Brain microvascular endothelial cell (primary cell): ENCODE results near the gene OOEP.
"Not testable (repeated sequence)": the region's sequence is repeated elsewhere in the genome, so short reads cannot be mapped to it uniquely, and the experiment has no call there.

Experiments
- DNase-seq: peaks from one replicate; pipeline ENCODE4 v3.0.0-alpha.2; 2020
- H3K27ac ChIP-seq: fragments of 250-450 bp; sonication (Bioruptor Pico); 2 replicates; pipeline ENCODE4 v1.5.1; 2020; ENCODE audit warnings: mild to moderate bottlenecking, moderate library complexity
- H3K27me3 ChIP-seq: fragments of 250-450 bp; sonication (Bioruptor Pico); replicated peaks from 2 replicates; pipeline ENCODE4 v1.5.1; 2020; ENCODE audit warnings: mild to moderate bottlenecking
- H3K36me3 ChIP-seq: fragments of 250-450 bp; sonication (Bioruptor Pico); replicated peaks from 2 replicates; pipeline ENCODE4 v1.5.1; 2020; ENCODE audit warnings: mild to moderate bottlenecking
- H3K4me3 ChIP-seq: 2 replicates; pipeline ENCODE4 v1.5.1; 2011; ENCODE audit warnings: low read depth, mild to moderate bottlenecking, control low read depth, low read length, moderate library complexity
- in situ Hi-C: cut with HindIII; loops from 2 replicates; pipeline ENCODE4 v1.10.0; 2017; ENCODE audit warnings: low sequenced_read_pairs, low pct_ligation_motif_present
- TF ChIP-seq, protein P1 (sequence below): IDR thresholded peaks from 2 replicates; pipeline ENCODE4 v1.5.1; 2011; ENCODE audit warnings: low read depth, mild to moderate bottlenecking, moderate library complexity, low read length, control low read depth, inconsistent platforms; ENCODE audit errors: missing control alignments

Gene OOEP

DNA sequence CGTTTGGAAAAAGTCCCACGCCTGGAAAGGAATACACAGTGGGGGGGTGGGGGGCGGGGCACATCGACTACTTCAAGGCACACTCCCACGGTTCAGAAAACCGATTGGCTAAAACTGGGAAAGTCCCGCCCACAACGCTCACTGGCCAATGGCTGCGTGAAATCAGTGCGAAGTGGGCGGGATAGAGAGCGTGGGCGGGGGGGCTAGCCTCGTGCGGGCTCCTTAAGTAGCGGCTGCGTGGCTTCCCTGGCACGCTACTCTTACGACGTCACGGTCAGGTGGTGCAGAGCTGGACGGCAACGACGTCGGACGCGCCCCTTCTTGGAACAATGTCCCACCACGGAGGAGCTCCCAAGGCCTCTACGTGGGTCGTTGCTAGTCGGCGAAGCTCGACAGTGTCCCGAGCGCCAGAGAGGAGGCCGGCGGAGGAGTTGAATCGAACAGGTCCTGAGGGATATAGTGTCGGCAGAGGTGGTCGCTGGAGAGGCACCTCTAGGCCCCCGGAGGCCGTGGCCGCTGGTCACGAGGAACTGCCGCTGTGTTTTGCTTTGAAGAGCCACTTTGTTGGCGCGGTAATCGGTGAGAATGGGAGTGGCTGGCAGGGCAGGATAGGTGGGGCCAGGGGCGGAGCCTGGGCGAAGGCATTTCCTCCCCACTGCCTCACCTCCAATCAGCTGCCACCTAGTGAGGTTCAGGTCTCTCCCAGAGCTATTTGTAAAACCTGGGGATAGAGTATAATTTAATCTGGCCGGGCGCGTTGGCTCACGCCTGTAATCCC, 25.1 kb upstream of the OOEP start, which contains the start of gene DDX43:
Gene DDX43 (plus strand): TSS at position 252 of the 778 bp plus-strand sequence. CDS start 78 bp downstream, at position 330.
- no peak within 1 kb of the TSS for H3K27ac ChIP-seq
- H3K4me3 ChIP-seq, result peak within 1 kb of the TSS; percentile 42
- TF ChIP-seq, protein P1, sequence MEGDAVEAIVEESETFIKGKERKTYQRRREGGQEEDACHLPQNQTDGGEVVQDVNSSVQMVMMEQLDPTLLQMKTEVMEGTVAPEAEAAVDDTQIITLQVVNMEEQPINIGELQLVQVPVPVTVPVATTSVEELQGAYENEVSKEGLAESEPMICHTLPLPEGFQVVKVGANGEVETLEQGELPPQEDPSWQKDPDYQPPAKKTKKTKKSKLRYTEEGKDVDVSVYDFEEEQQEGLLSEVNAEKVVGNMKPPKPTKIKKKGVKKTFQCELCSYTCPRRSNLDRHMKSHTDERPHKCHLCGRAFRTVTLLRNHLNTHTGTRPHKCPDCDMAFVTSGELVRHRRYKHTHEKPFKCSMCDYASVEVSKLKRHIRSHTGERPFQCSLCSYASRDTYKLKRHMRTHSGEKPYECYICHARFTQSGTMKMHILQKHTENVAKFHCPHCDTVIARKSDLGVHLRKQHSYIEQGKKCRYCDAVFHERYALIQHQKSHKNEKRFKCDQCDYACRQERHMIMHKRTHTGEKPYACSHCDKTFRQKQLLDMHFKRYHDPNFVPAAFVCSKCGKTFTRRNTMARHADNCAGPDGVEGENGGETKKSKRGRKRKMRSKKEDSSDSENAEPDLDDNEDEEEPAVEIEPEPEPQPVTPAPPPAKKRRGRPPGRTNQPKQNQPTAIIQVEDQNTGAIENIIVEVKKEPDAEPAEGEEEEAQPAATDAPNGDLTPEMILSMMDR, result no peak
- in situ Hi-C loops, result no loop called here
- no peak for DNase-seq
- no peaks in the 10 kb centered on the region for H3K36me3 ChIP-seq
- H3K27me3 ChIP-seq, result no peaks in the 10 kb centered on the region

DNA sequence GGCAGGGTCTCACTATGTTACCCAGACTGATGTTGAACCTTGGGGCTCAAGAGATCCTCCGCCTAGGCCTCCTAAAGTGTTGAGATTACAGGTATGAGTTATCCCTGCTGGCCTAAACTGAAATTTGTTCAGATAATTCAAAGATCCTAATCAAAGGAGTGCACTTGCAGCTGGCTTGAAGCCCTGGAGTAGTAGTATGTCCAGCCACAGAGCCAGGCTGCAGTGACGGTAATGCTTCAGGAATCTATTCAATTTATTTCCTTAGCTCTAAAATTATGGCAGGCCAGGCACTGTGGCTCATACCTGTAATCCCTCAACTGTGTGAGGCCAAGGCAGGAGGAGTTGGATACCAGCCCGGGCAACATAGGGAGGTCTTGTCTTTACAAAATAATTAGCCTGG, 23.6 kb upstream of the OOEP start:
- TF ChIP-seq, protein P1, result no peak
- in situ Hi-C loops, result no loop called here
- no peaks in the 10 kb centered on the region for H3K27me3 ChIP-seq
- peak; percentile 5 for DNase-seq
- no peak overlapping the region for H3K4me3 ChIP-seq
- H3K27ac ChIP-seq, result no peak overlapping the region
- no peaks in the 10 kb centered on the region for H3K36me3 ChIP-seq

DNA sequence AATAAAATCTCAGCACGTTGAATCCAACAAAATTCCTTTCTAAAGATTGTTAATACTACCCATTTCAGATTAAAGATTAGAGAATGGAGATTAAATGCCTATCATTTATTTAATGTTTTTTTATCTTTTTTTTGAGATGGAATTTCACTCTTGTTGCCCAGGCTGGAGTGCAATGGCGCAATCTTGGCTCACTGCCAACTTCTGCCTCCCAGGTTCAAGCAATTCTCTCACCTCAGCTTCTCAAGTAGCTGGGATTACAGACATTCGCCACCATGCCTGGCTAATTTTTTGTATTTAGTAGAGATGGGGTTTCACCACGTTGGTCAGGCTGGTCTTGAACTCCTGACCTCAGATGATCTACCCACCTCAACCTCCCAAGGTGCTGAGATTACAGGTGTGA, 22.5 kb upstream of the OOEP start:
- H3K4me3 ChIP-seq, H3K27ac ChIP-seq, DNase-seq, H3K27me3 ChIP-seq, H3K36me3 ChIP-seq, in situ Hi-C loops: not testable (repeated sequence)

DNA sequence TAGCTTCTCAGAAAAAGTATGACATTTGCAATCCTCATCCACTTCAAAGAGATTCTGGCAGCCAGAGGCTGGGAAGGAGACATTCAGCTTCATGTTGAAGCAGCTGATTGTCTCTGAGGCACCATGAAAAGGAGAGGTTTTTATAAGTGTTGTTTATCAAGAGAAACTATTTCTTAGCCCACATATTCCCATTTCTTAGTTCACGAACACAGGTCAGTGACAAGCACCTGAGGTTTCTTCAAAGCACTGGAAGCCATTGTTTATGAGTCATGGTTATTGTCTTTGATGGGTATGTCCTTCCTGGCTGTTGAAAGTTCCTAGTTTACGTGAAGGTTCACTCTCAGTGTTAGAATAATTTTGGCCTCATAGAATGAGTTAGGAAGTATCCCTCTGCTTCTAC, 22.0 kb upstream of the OOEP start:
- Histone ChIP-seq H3K4me3 (no peak overlapping the region), H3K27ac (no peak overlapping the region), H3K27me3 (no peaks in the 10 kb centered on the region), H3K36me3 (no peaks in the 10 kb centered on the region)
- in situ Hi-C loops, result no loop called here
- no peak for DNase-seq
- TF ChIP-seq, protein P1, result no peak

DNA sequence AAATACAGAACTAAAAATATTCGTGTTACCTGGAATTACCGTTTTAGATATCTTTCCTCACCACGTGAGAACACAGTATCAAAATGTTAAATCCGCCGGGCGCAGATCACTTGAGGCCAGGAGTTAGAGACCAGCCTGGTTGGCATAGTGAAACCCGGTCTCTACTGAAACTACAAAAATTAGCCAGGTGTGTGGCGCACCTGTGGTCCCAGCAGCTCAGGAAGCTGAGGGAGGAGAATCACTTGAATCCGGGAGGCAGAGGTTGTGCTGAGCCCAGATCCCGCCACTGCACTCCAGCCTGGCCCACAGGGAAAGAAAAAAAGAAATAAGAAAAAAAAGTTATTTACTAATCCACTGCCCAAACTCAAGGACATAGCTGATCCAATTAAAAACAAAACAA, 20.2 kb upstream of the OOEP start:
- Histone ChIP-seq H3K4me3 (no peak overlapping the region), H3K36me3 (no peaks in the 10 kb centered on the region), H3K27me3 (no peaks in the 10 kb centered on the region), H3K27ac (no peak overlapping the region)
- in situ Hi-C loops, result no loop called here
- TF ChIP-seq, protein P1, result no peak
- no peak for DNase-seq

DNA sequence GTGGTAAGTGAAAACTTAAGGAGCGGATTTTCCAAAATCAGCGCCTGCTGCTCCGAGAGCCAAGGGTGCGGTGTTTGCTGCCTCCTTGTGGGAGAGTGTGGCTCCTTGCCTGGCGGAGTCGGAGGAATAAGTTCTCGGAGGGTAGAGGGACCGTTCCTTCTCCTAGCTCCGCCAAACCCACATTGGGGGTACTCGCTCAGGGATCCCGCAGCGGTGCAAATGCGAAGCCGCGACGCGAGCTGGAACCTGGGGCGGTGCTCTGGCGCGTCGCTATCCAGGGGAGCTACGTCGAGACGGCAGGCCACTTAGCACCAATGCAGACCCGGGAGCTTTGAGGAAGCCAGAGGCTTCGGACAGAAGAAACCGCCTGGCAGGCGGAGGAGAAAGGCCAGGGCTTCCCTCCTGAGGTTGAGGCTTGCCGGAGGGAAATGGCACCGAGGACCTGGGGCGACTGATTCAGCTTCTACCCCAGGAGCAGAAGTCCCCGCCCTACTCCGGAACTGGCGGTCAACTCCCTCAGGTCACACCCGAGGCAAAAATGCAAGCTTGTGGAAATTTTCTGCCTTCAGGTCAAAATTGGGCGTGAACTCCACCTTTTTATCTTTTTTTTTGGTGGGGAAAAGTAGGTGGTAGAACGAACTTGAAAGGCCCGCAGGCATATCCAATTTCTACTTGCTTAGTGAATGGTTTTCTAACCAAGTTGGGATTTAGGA, 19.3 kb upstream of the OOEP start:
- Histone ChIP-seq H3K4me3 (peak overlapping the region; percentile 62), H3K27ac (no peak overlapping the region), H3K27me3 (no peaks in the 10 kb centered on the region), H3K36me3 (no peaks in the 10 kb centered on the region)
- TF ChIP-seq, protein P1, result peak; percentile 88
- peak; percentile 49 for DNase-seq
- in situ Hi-C loops, result no loop called here
